Gastroesophageal sphincter (tissue), 4 donors: ENCODE results near the gene ASB18. TPM values are rescaled to one million over a fixed set of nuclear protein-coding genes. Genes with fewer than 3 reads are reported as not detected.
A peak's percentile ranks its signal among the peaks of the same experiment; 100 is the strongest.

Experiments
- ATAC-seq: fragments of 150-250 bp; one replicate; pipeline ENCODE4 v1.9.1; 2016; ENCODE audit warnings: mild to moderate bottlenecking, moderate library complexity
- H3K27ac ChIP-seq, 4 donors: fragments of 200-600 bp; sonication (generic) in 3 of 4; 1 replicate in 3 of 4; 2 replicates in 1 of 4; pipeline ENCODE4 v1.5.1; 2016 to 2019
- H3K27me3 ChIP-seq: fragments of 200-600 bp; sonication (generic); one replicate; pipeline ENCODE4 v1.5.1; 2019
- H3K36me3 ChIP-seq, 2 donors: fragments of 200-600 bp; sonication (generic); one replicate each; pipeline ENCODE4 v1.5.1; 2019; ENCODE audit warnings: control low read depth in 1 of 2
- H3K4me1 ChIP-seq, 3 donors: fragments of 200-600 bp; sonication (generic); 1 replicate in 2 of 3; 2 replicates in 1 of 3; pipeline ENCODE4 v1.5.1; 2016 to 2019; ENCODE audit warnings: control low read depth in 2 of 3
- H3K4me3 ChIP-seq, 2 donors: fragments of 200-600 bp; sonication (generic); one replicate each; pipeline ENCODE4 v1.5.1; 2019; ENCODE audit warnings: mild to moderate bottlenecking in 1 of 2, moderate library complexity in 1 of 2
- H3K9me3 ChIP-seq, 3 donors: fragments of 200-600 bp; sonication (generic); one replicate each; pipeline ENCODE4 v1.5.1; 2017 to 2019; ENCODE audit warnings: control low read depth in 2 of 3
- CTCF ChIP-seq, 4 experiments: fragments of 200-600 bp in 2 of 4; fragments of 450-650 bp in 2 of 4; sonication (generic) in 1 of 4; IDR thresholded peaks; one replicate each; pipeline ENCODE4 v1.5.1; 2017 to 2019; ENCODE audit warnings: antibody characterized with exemption in 4 of 4, mild to moderate bottlenecking in 2 of 4, moderate library complexity in 2 of 4
- EP300 ChIP-seq: sonication (generic); formaldehyde crosslinking; IDR thresholded peaks from one replicate; pipeline ENCODE4 v1.6.1; 2017; ENCODE audit warnings: antibody characterized with exemption, mild to moderate bottlenecking
- POLR2A ChIP-seq, 2 donors: fragments of 450-650 bp; IDR thresholded peaks; one replicate each; pipeline ENCODE4 v1.6.1; 2017; ENCODE audit warnings: antibody characterized with exemption in 2 of 2, mild to moderate bottlenecking in 2 of 2, moderate library complexity in 1 of 2
- POLR2AphosphoS5 ChIP-seq: sonication (generic); formaldehyde crosslinking; IDR thresholded peaks from one replicate; pipeline ENCODE4 v1.6.1; 2017; ENCODE audit warnings: antibody characterized with exemption
- WGBS, 2 donors: methylation state at CpG; one replicate each; pipeline ENCODE4 v1.1.5; 2018; ENCODE audit warnings: low coverage in 1 of 2; 5-methylcytosine and 5-hydroxymethylcytosine counted together
- total RNA-seq, 4 donors: library from RNA; depleted of rRNA; stranded (reverse); fragments of >200 nt; gene quantifications; one replicate each; pipeline ENCODE4 v1.1.0, GENCODE V29; 2016

ASB18 gene
- total RNA-seq, 4 donors from 2014 or later, result not detected

- 40 to 100% methylated on average over 1 to 4 of the region's 10 CpGs for WGBS, 2 donors
- ATAC-seq, result no peak
- H3K9me3 ChIP-seq, result no peaks in the 10 kb centered on the region
- H3K27ac ChIP-seq, result no peak overlapping the region
- peaks cover 4% of the 10 kb centered on the region for H3K27me3 ChIP-seq
- no peak overlapping the region for H3K4me3 ChIP-seq
- H3K4me1 ChIP-seq, result no peaks in the 10 kb centered on the region
- H3K36me3 ChIP-seq, result no peaks in the 10 kb centered on the region
- no peak for TF ChIP-seq POLR2AphosphoS5
- TF ChIP-seq EP300, result no peak
- no peak for TF ChIP-seq CTCF (IDR thresholded peaks at IDR 0.05)
- TF ChIP-seq POLR2A (IDR thresholded peaks at IDR 0.05), result no peak
These were observed 71.2 kb downstream of the ASB18 start for GRCh38 chr2:236193026-236193425.

GRCh38 chr2:236190674-236191073 is 73.5 kb downstream of the ASB18 start:
- no peaks in the 10 kb centered on the region for H3K9me3 ChIP-seq
- no peak overlapping the region for H3K27ac ChIP-seq
- no peak overlapping the region for H3K4me3 ChIP-seq
- no peaks in the 10 kb centered on the region for H3K36me3 ChIP-seq
- H3K27me3 ChIP-seq, result peaks cover 9% of the 10 kb centered on the region
- TF ChIP-seq POLR2A (IDR thresholded peaks at IDR 0.05) (no peak), CTCF (IDR thresholded peaks at IDR 0.05) (no peak), EP300 (no peak), POLR2AphosphoS5 (no peak)
- WGBS, 2 donors, result 90 to 100% methylated on average over 1 of the region's 2 CpGs
- no peak for ATAC-seq
- H3K4me1 ChIP-seq, result no peaks in the 10 kb centered on the region

- H3K27me3 ChIP-seq, result peaks cover 66% of the 10 kb centered on the region
- WGBS, 2 donors, result no CpG with 5 or more reads among the region's 4 CpGs
- no peak for ATAC-seq
These were observed 79.5 kb downstream of the ASB18 start for GRCh38 chr2:236184701-236185100.

GRCh38 chr2:236180831-236181453 is 83.3 kb downstream of the ASB18 start:
- ATAC-seq, result peak; percentile 34
- Histone ChIP-seq H3K36me3 (no peaks in the 10 kb centered on the region), H3K4me1 (peaks cover 0 to 27% (median 7%) of the 10 kb centered on the region in 3 donors), H3K27ac (no peak overlapping the region), H3K4me3 (no peak overlapping the region), H3K27me3 (peaks cover 98% of the 10 kb centered on the region), H3K9me3 (peaks cover 0 to 12% (median 0%) of the 10 kb centered on the region in 3 donors)
- TF ChIP-seq POLR2A (IDR thresholded peaks at IDR 0.05) (no peak), EP300 (no peak), POLR2AphosphoS5 (no peak), CTCF (IDR thresholded peaks at IDR 0.05) (peak; percentile 42 to 65 (median 48))
- 19 to 25% methylated on average over 9 of the region's 9 CpGs for WGBS, 2 donors

More at GRCh38 chr2:236184701-236185100, 79.5 kb downstream of the ASB18 start:
- Histone ChIP-seq H3K27ac (no peak overlapping the region), H3K36me3 (no peaks in the 10 kb centered on the region), H3K4me1 (peaks cover 0 to 4% (median 0%) of the 10 kb centered on the region in 3 donors), H3K9me3 (peaks cover 0 to 12% (median 0%) of the 10 kb centered on the region in 3 donors), H3K4me3 (no peak overlapping the region)
- no peak for TF ChIP-seq EP300
- TF ChIP-seq CTCF (IDR thresholded peaks at IDR 0.05), result no peak
- no peak for TF ChIP-seq POLR2A (IDR thresholded peaks at IDR 0.05)
- TF ChIP-seq POLR2AphosphoS5, result no peak
